Activated naive CD4-positive, alpha-beta T cell treated with anti-CD3 and anti-CD28 coated beads for 36 hours (primary cell): ENCODE data around the gene ZNF385B. TPM values are rescaled to one million over a fixed set of nuclear protein-coding genes. Genes with fewer than 3 reads are reported as not detected.

ENCODE experiments used
- CTCF ChIA-PET: fragments of 350-600 bp; sonication (Branson Sonifier 250); formaldehyde crosslinking; loops from one replicate; lab custom pipeline; 2021; ENCODE audit warnings: antibody characterized with exemption; lab: Charles Lee
- DNase-seq: peaks from one replicate; pipeline ENCODE4 v3.0.0-alpha.2; 2020
- H3K27ac Mint-ChIP-seq: one replicate; pipeline ENCODE4 v1.8.0; 2021; ENCODE audit warnings: mild to moderate bottlenecking, mixed read lengths
- H3K27me3 Mint-ChIP-seq: one replicate; pipeline ENCODE4 v1.8.0; 2021; ENCODE audit warnings: low read depth, mixed read lengths
- H3K36me3 Mint-ChIP-seq: one replicate; pipeline ENCODE4 v1.8.0; 2021; ENCODE audit warnings: low read depth, mixed read lengths
- H3K4me1 Mint-ChIP-seq: one replicate; pipeline ENCODE4 v1.8.0; 2021; ENCODE audit warnings: low read depth, mixed read lengths
- H3K4me3 Mint-ChIP-seq: one replicate; pipeline ENCODE4 v1.8.0; 2021; ENCODE audit warnings: mild to moderate bottlenecking, moderate library complexity, mixed read lengths
- H3K9me3 Mint-ChIP-seq: one replicate; pipeline ENCODE4 v1.8.0; 2021; ENCODE audit warnings: mixed read lengths
- intact Hi-C: fragments of 100-400 bp; cut with micrococcal nuclease; formaldehyde crosslinking; loops from one replicate; pipeline ENCODE4 v1.15.1; 2023
- total RNA-seq, 2 experiments: library from RNA; stranded (reverse); gene quantifications; one replicate each; pipeline ENCODE4 v1.2.3, GENCODE V29; 2021

Gene ZNF385B
- total RNA-seq, 2 experiments from 2014 or later, result not detected

- Mint-ChIP-seq H3K4me1 (no peaks in the 10 kb centered on the region), H3K27ac (no peak overlapping the region), H3K9me3 (no peaks in the 10 kb centered on the region), H3K36me3 (no peaks in the 10 kb centered on the region), H3K4me3 (no peak overlapping the region), H3K27me3 (peaks cover 2% of the 10 kb centered on the region)
- DNase-seq, result no peak
- intact Hi-C loops, result no loop called here
- CTCF ChIA-PET, result no interaction called here
Observed at GRCh38 chr2:179556425-179556824, 305.0 kb downstream of the ZNF385B start.

GRCh38 chr2:179555691-179556283 lies 305.6 kb downstream of the ZNF385B start:
- Mint-ChIP-seq H3K4me3 (no peak overlapping the region), H3K4me1 (no peaks in the 10 kb centered on the region), H3K9me3 (no peaks in the 10 kb centered on the region), H3K36me3 (no peaks in the 10 kb centered on the region), H3K27ac (no peak overlapping the region), H3K27me3 (peaks cover 2% of the 10 kb centered on the region)
- intact Hi-C loops, result no loop called here
- DNase-seq, result no peak
- CTCF ChIA-PET, result no interaction called here

- CTCF ChIA-PET, result no interaction called here
Observed at GRCh38 chr2:179554639-179555386, 306.6 kb downstream of the ZNF385B start.

GRCh38 chr2:179553382-179553781 lies 308.0 kb downstream of the ZNF385B start:
- no peaks in the 10 kb centered on the region for H3K9me3 Mint-ChIP-seq
- intact Hi-C loops, result no loop called here
- DNase-seq, result no peak
- no peak overlapping the region for H3K4me3 Mint-ChIP-seq
- peaks cover 2% of the 10 kb centered on the region for H3K27me3 Mint-ChIP-seq
- CTCF ChIA-PET, result no interaction called here
- H3K4me1 Mint-ChIP-seq, result no peaks in the 10 kb centered on the region
- no peak overlapping the region for H3K27ac Mint-ChIP-seq
- no peaks in the 10 kb centered on the region for H3K36me3 Mint-ChIP-seq

More at GRCh38 chr2:179554639-179555386, 306.6 kb downstream of the ZNF385B start:
- Mint-ChIP-seq H3K36me3 (no peaks in the 10 kb centered on the region), H3K4me3 (no peak overlapping the region), H3K27ac (no peak overlapping the region), H3K4me1 (no peaks in the 10 kb centered on the region), H3K9me3 (no peaks in the 10 kb centered on the region), H3K27me3 (peaks cover 2% of the 10 kb centered on the region)
- DNase-seq, result no peak
- intact Hi-C loops, result no loop called here

- Mint-ChIP-seq H3K27me3 (peaks cover 2% of the 10 kb centered on the region), H3K4me3 (no peak overlapping the region), H3K27ac (no peak overlapping the region), H3K36me3 (no peaks in the 10 kb centered on the region), H3K4me1 (no peaks in the 10 kb centered on the region), H3K9me3 (no peaks in the 10 kb centered on the region)
- CTCF ChIA-PET, result no interaction called here
- DNase-seq, result no peak
- intact Hi-C loops, result no loop called here
Observed at GRCh38 chr2:179551539-179552045, 309.8 kb downstream of the ZNF385B start.

- H3K27me3 Mint-ChIP-seq, result peaks cover 2% of the 10 kb centered on the region
- H3K36me3 Mint-ChIP-seq, result no peaks in the 10 kb centered on the region
- H3K9me3 Mint-ChIP-seq, result no peaks in the 10 kb centered on the region
- no peak overlapping the region for H3K4me3 Mint-ChIP-seq
- CTCF ChIA-PET, result no interaction called here
- H3K27ac Mint-ChIP-seq, result no peak overlapping the region
- intact Hi-C loops, result no loop called here
- no peaks in the 10 kb centered on the region for H3K4me1 Mint-ChIP-seq
- no peak for DNase-seq
Observed at GRCh38 chr2:179550849-179551248, 310.6 kb downstream of the ZNF385B start.

GRCh38 chr2:179550214-179550613 lies 311.2 kb downstream of the ZNF385B start:
- CTCF ChIA-PET, result no interaction called here
- intact Hi-C loops, result no loop called here
- no peak for DNase-seq
- Mint-ChIP-seq H3K27me3 (peaks cover 2% of the 10 kb centered on the region), H3K36me3 (no peaks in the 10 kb centered on the region), H3K4me1 (no peaks in the 10 kb centered on the region), H3K27ac (no peak overlapping the region), H3K4me3 (no peak overlapping the region), H3K9me3 (no peaks in the 10 kb centered on the region)

- no peaks in the 10 kb centered on the region for H3K9me3 Mint-ChIP-seq
- DNase-seq, result no peak
- no peaks in the 10 kb centered on the region for H3K36me3 Mint-ChIP-seq
- no peak overlapping the region for H3K27ac Mint-ChIP-seq
- no peaks in the 10 kb centered on the region for H3K4me1 Mint-ChIP-seq
- H3K27me3 Mint-ChIP-seq, result peaks cover 1% of the 10 kb centered on the region
- CTCF ChIA-PET, result no interaction called here
- no peak overlapping the region for H3K4me3 Mint-ChIP-seq
- intact Hi-C loops, result no loop called here
Observed at GRCh38 chr2:179546656-179547055, 314.8 kb downstream of the ZNF385B start.

- CTCF ChIA-PET, result no interaction called here
- H3K27me3 Mint-ChIP-seq, result no peaks in the 10 kb centered on the region
- DNase-seq, result no peak
- no peaks in the 10 kb centered on the region for H3K9me3 Mint-ChIP-seq
- no peak overlapping the region for H3K4me3 Mint-ChIP-seq
- intact Hi-C loops, result loop anchor here (2.0 kb wide), 1 partner anchor 14 kb away; no protein-coding TSS in a partner anchor
- H3K4me1 Mint-ChIP-seq, result no peaks in the 10 kb centered on the region
- no peaks in the 10 kb centered on the region for H3K36me3 Mint-ChIP-seq
- no peak overlapping the region for H3K27ac Mint-ChIP-seq
Observed at GRCh38 chr2:179545024-179545423, 316.4 kb downstream of the ZNF385B start.

GRCh38 chr2:179543361-179543901 lies 318.0 kb downstream of the ZNF385B start:
- no peak overlapping the region for H3K4me3 Mint-ChIP-seq
- H3K4me1 Mint-ChIP-seq, result no peaks in the 10 kb centered on the region
- CTCF ChIA-PET, result no interaction called here
- H3K36me3 Mint-ChIP-seq, result peaks cover 1% of the 10 kb centered on the region
- no peak overlapping the region for H3K27ac Mint-ChIP-seq
- H3K27me3 Mint-ChIP-seq, result peaks cover 2% of the 10 kb centered on the region
- H3K9me3 Mint-ChIP-seq, result peaks cover 4% of the 10 kb centered on the region
- intact Hi-C loops, result no loop called here
- no peak for DNase-seq

- no peaks in the 10 kb centered on the region for H3K4me1 Mint-ChIP-seq
- H3K9me3 Mint-ChIP-seq, result peaks cover 4% of the 10 kb centered on the region
- peaks cover 1% of the 10 kb centered on the region for H3K36me3 Mint-ChIP-seq
- no peak overlapping the region for H3K4me3 Mint-ChIP-seq
- no peak for DNase-seq
- intact Hi-C loops, result no loop called here
- peaks cover 2% of the 10 kb centered on the region for H3K27me3 Mint-ChIP-seq
- no peak overlapping the region for H3K27ac Mint-ChIP-seq
- CTCF ChIA-PET, result no interaction called here
Observed at GRCh38 chr2:179541586-179541985, 319.8 kb downstream of the ZNF385B start.

GRCh38 chr2:179539124-179539511 lies 322.3 kb downstream of the ZNF385B start:
- Mint-ChIP-seq H3K9me3 (peaks cover 4% of the 10 kb centered on the region), H3K36me3 (peaks cover 1% of the 10 kb centered on the region), H3K4me1 (no peaks in the 10 kb centered on the region), H3K27ac (no peak overlapping the region), H3K4me3 (no peak overlapping the region), H3K27me3 (peaks cover 2% of the 10 kb centered on the region)
- intact Hi-C loops, result no loop called here
- CTCF ChIA-PET, result no interaction called here
- no peak for DNase-seq
